Measurements from ENCODE around the gene SCN3A. TPM values are rescaled to one million over a fixed set of nuclear protein-coding genes. Genes with fewer than 3 reads are reported as not detected.

SCN3A gene
- total RNA-seq, 1 donor from 2014 or later: not detected

- no peak for FAIRE-seq
- no peak overlapping the region for H3K4me3 ChIP-seq (ENCODE audit: low read depth, low read length)
- TF ChIP-seq CTCF (IDR thresholded peaks at IDR 0.05; ENCODE audit: insufficient read depth, low read length, severe bottlenecking): no peak
- no peaks in the 10 kb centered on the region for H3K27me3 ChIP-seq (ENCODE audit: control insufficient read depth, insufficient read depth, low read length)
- H3K36me3 ChIP-seq (ENCODE audit: control insufficient read depth, insufficient read depth, low read length): no peaks in the 10 kb centered on the region
- no peak for DNase-seq (ENCODE audit: low read depth)
These were observed 117.5 kb downstream of the SCN3A start for GRCh38 chr2:165086337-165086736.

- no peaks in the 10 kb centered on the region for H3K36me3 ChIP-seq (ENCODE audit: control insufficient read depth, insufficient read depth, low read length)
- no peak for FAIRE-seq
- no peak overlapping the region for H3K4me3 ChIP-seq (ENCODE audit: low read depth, low read length)
- DNase-seq (ENCODE audit: low read depth): no peak
- H3K27me3 ChIP-seq (ENCODE audit: control insufficient read depth, insufficient read depth, low read length): no peaks in the 10 kb centered on the region
- no peak for TF ChIP-seq CTCF (IDR thresholded peaks at IDR 0.05; ENCODE audit: insufficient read depth, low read length, severe bottlenecking)
These were observed 120.5 kb downstream of the SCN3A start for GRCh38 chr2:165083326-165083725.

- TF ChIP-seq CTCF (IDR thresholded peaks at IDR 0.05; ENCODE audit: insufficient read depth, low read length, severe bottlenecking): no peak
- H3K27me3 ChIP-seq (ENCODE audit: control insufficient read depth, insufficient read depth, low read length): no peaks in the 10 kb centered on the region
- no peak for DNase-seq (ENCODE audit: low read depth)
- H3K36me3 ChIP-seq (ENCODE audit: control insufficient read depth, insufficient read depth, low read length): no peaks in the 10 kb centered on the region
- H3K4me3 ChIP-seq (ENCODE audit: low read depth, low read length): no peak overlapping the region
- FAIRE-seq: no peak
These were observed 121.4 kb downstream of the SCN3A start for GRCh38 chr2:165082479-165082878.

- DNase-seq (ENCODE audit: low read depth) (no peak), FAIRE-seq (no peak)
- TF ChIP-seq CTCF (IDR thresholded peaks at IDR 0.05; ENCODE audit: insufficient read depth, low read length, severe bottlenecking): no peak
- H3K4me3 ChIP-seq (ENCODE audit: low read depth, low read length): no peak overlapping the region
- H3K27me3 ChIP-seq (ENCODE audit: control insufficient read depth, insufficient read depth, low read length): no peaks in the 10 kb centered on the region
- H3K36me3 ChIP-seq (ENCODE audit: control insufficient read depth, insufficient read depth, low read length): no peaks in the 10 kb centered on the region
These were observed 122.6 kb downstream of the SCN3A start for GRCh38 chr2:165081276-165081675.

GRCh38 chr2:165079432-165079831 lies 124.4 kb downstream of the SCN3A start:
- FAIRE-seq: no peak
- TF ChIP-seq CTCF (IDR thresholded peaks at IDR 0.05; ENCODE audit: insufficient read depth, low read length, severe bottlenecking): no peak

GRCh38 chr2:165078913-165079312 lies 124.9 kb downstream of the SCN3A start:
- no peak overlapping the region for H3K4me3 ChIP-seq (ENCODE audit: low read depth, low read length)
- no peak for FAIRE-seq
- H3K27me3 ChIP-seq (ENCODE audit: control insufficient read depth, insufficient read depth, low read length): no peaks in the 10 kb centered on the region
- DNase-seq (ENCODE audit: low read depth): no peak
- TF ChIP-seq CTCF (IDR thresholded peaks at IDR 0.05; ENCODE audit: insufficient read depth, low read length, severe bottlenecking): no peak
- H3K36me3 ChIP-seq (ENCODE audit: control insufficient read depth, insufficient read depth, low read length): no peaks in the 10 kb centered on the region

More at GRCh38 chr2:165079432-165079831, 124.4 kb downstream of the SCN3A start:
- Histone ChIP-seq H3K27me3 (ENCODE audit: control insufficient read depth, insufficient read depth, low read length) (no peaks in the 10 kb centered on the region), H3K4me3 (ENCODE audit: low read depth, low read length) (no peak overlapping the region), H3K36me3 (ENCODE audit: control insufficient read depth, insufficient read depth, low read length) (no peaks in the 10 kb centered on the region)
- no peak for DNase-seq (ENCODE audit: low read depth)

All from bronchial epithelial cell (primary cell).